HG02970 (cell line): Measurements from ENCODE around the gene KCNJ11.

ENCODE experiments used
- ATAC-seq: cut with Tn5 transposase; IDR thresholded peaks from one replicate; pipeline ENCODE4 v1.9.1; 2021; ENCODE audit warnings: mild to moderate bottlenecking, moderate library complexity, moderate number of reproducible peaks; ENCODE audit not compliant: unreplicated experiment, low FRiP score

Gene KCNJ11

DNA sequence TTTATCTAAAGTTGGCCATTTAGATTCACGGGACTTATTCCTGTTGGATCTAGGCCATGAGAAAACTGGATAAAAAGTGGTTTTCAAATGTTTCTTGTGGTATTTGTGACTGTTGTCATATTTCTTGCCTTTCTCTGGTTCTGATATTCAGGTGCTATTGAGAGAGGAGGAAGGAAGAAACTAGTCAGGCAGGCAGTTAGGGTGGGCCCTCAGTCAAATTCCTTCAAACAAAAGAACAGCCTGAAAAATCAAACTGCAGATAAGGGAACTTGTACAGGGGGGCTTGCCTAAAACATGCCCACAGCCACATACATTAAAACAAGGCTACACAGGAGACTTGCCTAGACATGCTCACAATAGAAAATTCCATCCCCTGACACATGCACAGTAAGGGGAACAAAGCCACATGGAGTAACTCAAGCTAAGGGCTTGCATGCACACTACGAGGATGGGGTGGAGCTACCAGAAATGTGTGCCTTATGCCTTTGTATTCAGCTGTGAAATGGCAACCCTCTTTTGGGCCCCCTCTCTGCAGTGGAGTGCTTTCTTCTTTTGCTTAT lies 18.7 kb downstream of the KCNJ11 start:
- no peak for ATAC-seq

DNA sequence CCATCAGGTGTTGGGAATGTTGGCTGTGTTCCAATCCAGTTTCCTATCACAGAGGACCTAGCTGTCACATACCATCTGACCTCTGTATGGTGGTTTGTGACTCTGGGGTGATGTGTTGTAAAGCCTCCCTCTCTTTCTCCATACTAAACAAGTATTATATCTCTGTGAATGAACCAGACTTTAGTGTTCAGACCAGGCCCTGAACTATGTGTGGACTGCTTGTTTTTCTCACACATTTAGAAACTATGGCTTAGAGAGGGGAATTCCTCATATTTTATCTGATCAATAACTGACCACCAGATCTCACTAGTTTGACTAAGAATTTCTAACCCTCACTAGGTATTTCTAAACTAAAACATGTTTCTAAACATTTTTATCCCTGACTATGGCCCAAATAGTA lies 19.4 kb downstream of the KCNJ11 start:
- no peak for ATAC-seq

DNA sequence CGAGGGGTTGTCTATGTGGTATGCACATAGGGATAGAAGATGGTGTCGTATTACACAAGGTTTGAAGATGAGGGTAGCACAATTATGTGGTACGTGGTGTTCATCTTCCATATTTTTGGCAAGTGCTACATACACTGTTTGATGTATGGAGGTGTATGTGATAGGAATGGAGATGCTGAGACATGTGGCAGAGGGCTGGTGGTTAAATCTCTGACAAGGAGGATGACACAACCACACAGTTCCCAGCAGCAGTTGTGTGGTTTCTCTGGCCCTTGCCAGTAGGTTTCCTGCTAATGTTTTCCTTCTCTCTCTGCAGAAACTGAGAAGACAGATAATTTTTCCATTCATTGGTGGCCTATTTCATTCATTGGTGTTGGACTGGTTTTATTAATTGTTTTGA lies 19.9 kb downstream of the KCNJ11 start:
- ATAC-seq = no peak

DNA sequence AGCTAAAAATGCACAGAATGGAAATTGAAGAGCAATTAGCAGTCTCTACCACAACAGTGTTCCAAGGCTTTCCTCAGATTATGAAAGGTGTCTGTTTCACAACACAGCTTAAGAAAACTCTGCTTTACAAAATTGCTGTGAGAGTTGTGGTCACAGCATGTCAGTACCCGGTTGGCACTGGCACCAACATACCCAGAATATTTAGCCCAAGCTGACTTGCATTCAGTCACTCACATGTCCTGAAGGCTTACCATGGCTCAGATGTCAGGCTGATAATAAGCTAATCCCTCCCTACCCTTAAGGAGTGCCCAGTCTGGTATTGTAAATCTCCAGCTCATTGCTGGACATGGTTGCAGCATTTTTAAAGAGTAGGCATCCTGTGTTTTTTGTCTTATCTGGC lies 22.0 kb downstream of the KCNJ11 start:
- ATAC-seq = no peak

DNA sequence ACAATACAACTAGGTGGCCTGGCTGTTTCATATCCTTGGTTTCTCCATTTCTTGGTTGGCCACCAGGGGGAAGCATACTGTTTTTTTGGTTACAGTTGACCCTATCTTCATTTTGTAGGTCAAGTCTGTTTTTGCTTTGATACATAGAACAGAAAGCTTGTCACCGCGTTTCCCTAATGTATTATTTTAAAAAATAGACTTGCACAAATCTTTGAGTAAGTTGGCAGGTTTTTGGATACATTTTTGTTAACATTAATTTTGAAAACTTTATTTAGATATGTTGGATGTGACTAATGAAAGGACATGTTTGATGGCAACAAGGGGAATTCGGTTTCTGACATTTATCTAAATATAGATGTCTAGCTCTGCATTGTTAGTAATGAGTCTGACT lies 33.9 kb downstream of the KCNJ11 start:
- ATAC-seq = no peak

DNA sequence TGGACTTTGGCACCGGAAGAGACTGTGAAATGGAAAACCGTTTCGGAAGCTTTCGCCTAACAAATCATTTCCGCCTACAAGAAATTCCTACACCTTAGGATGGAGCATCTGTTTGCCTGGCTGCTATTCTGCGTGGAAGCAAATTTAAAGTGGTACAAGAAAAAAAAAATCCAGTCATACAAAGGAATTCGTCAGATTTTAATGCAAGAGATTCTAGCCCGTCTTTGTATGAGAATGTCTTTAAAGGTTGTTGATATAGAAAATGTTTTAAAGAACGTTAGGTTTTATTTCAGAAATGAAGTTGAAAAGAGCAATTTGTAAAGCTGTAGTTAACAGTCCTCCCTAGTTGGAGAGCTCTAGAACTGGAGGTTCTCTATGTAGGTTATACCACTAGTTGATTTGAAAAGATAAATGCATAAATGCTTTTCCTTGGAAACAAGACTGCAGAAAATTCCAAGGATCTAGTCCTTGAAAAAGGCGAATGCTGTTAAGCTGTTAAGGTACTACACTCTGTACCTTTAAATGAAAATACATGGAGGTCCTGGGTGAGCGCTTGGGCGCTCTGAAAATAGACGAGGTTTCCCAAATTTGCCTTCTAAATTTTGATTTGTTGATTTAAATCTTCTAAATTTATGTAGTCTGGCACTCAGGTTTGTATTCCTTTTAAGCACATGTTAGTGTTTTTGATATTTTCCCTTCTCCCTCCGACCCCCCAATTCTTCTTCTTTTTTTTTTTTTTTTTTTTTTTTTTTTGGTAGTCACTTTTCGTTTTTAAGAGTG lies 34.4 kb downstream of the KCNJ11 start:
- ATAC-seq = no peak

DNA sequence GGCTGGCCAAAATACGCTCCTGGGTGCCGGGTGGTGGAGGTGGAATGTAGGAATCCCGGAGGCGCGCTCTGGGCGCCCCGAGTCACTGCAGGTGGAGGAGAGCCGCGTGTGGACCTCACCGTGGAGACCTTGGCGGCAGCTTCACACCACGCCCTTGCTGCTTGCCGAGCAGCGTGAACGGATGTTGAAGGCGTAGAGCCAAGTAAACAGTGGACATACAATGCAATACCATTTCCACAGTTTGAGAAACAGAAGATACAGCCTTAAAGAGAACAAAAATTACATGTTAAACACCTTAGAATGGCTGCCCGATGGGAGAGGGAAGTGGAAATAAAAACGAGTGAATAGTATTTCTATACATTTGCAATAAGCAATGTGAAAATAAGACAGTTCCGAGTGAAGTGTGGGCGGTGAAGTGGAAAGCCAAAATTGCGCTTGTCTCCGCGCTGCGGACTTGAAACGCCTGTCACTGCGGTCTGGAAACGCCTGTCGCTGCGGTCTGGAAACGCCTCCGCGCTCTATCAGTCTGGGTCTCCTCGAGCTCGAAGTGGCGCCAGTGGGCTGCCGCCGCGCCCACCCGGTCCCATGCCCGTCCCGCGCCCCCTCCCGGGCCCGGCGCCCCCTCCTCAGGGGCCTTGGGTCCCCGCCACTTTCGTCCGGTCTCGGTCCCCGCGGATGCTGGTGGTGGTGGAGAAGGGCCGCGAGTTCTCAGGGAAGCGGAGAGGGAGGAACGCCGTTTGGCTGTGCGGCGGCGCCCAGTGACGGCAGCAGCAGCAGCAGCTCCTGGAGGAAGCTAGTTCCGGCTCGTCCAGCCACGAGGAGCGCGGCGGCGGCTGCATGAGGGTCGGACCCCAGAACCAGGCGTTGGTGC lies 35.3 kb downstream of the KCNJ11 start:
- ATAC-seq = no peak

DNA sequence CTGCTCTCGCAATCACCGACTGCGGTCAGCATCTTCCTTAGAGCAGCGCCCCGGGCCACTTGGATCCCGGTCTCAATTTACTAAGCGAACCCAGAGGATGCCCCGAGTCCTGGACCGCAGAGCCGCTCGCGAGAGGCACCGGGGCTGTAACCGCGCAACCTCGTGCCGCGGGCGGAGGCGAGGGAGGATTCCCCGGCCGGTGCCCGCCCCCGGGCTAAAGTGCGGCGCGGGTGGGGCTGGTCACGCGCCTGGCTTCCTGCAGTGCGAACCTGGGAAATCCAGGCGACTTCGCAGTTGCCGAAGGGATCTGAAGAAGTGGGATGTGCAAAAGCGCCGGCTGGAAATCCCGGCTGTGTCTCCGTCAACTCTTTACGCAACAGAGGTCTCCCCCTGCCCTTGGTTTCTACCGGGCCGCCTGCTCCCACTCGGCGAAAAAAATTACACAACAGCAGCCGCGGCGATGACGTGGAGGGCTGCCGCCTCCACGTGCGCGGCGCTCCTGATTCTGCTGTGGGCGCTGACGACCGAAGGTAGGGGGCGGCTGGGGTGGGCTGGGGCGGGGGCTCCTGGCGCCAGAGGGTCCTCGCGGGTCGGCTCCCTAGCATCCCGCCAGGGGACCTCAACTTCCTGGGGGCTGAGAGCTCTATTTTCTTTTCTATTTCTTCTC lies 36.8 kb downstream of the KCNJ11 start, which contains the start of gene NCR3LG1:
NCR3LG1 (plus strand) TSS at position 291 of the 667 bp plus-strand sequence; CDS start at position 461, 170 bp downstream.
- ATAC-seq = no peak

DNA sequence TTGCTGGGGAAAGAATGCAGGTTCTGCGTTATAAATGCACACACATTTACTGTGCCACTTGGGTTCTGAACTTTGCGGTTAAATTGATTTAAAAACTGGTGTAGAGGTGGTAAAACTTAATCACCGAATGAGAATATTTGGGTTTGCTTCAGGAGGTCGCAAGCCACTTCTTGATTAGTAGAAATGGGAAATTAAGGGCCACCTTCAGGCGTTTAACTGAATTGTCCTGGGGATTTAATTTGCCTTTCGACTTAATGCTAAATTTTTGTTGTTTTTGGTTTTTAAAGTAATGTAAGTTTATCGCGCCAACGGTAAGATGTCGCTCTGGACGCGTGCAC lies 37.3 kb downstream of the KCNJ11 start:
- ATAC-seq = no peak

DNA sequence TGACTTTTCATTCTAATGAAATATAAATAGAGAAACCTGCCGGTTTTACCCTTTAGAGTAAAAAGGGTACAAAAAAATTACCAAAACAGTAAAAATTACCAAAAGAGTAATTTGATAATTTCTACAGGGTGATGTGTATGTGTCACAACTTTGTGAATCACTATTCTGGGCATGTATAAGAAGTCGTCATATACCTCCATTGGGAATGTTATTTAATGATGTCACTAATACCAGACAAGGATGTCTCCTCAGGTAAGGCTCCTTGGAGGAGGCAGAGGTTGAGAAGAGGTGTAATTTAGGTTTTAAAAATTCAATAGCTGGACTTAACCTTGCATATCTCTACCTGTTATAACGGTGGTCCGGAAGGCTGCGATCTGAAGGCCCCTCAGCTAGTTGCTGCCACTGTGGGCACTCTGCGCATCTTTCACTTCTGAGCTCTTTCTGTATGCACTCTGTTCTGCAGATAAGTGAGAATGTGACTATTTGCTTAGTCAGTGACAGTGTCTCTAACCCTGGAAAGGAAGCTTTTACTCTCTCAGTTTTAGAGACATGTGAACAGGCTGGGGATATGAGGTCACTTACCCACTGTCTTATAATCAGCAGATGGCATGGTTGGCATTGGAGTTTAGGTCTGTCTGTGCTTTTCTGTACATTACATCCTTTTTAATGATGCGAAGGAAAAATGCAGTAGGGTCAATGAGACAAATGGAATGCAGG lies 37.8 kb downstream of the KCNJ11 start:
- ATAC-seq = no peak

DNA sequence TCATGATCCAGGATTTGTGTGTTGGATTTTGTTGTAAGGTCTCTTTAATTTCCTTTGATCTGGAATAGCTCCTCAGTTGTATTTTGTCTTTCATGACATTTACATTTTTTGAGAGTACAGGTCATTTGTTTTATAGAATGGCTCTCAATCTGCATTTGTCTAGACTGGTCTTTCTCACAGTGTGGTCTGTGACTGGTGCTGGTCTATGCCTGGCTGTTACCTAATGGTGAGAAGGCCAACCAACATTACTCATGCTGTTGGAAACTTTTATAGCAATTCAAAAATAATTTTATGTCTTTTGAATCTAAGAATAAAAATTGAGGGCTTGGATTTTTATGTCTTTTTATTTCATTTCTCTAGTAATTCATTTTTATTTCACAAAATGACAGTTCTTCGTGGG lies 40.8 kb downstream of the KCNJ11 start:
- no peak for ATAC-seq

DNA sequence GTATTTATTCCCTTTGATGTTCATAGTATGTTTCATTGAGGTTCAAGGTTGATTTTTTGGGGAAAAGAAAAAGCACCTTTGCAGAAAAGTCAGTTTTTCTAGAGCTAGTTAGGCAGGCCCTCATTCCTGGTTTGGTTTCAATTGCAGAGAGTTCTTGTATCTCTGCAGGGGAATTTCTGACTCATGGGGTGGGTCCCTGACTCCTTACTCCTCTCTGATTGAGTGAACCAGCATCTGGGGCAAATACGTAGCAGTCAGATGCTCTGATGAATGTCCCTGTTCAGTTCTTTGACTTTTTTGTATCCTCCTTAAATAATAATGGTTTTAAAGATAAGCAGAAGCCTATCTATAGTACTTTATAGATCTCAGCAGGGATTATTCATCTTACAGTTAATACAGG lies 44.6 kb downstream of the KCNJ11 start:
- ATAC-seq = no peak

DNA sequence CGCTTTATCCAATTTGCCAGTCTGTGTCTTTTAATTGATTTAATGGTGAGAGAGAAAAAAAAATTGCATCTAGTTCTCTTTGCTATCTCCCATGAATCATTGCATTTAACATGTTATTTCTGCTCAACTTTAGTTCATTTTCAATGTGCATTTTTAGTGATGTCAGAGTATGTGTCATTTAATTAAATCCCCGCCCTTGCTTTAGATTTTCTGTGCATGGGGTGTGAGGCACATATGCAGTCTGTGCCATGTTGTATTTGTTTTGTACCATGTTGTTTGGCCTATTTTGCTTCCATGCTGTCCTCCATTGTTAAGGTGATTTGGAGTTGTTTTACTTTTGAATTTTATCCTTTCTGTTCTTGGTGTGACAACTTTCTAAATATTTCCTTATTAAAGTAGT lies 45.2 kb downstream of the KCNJ11 start:
- no peak for ATAC-seq
